ENCODE results near the gene PRKAR1A.
"Not testable (repeated sequence)": the region's sequence is repeated elsewhere in the genome, so short reads cannot be mapped to it uniquely, and the experiment has no call there.

Gene PRKAR1A

GRCh38 chr17:68482576-68483041, 29.6 kb upstream of the PRKAR1A start:
- no peak for DNase-seq (ENCODE audit: low spot score)
- in situ Hi-C loops (cut with MboI; ENCODE audit: low pct_unique_long_range_greater_than_20kb, low sequenced_read_pairs, unreplicated experiment) = no loop called here
- TF ChIP-seq CTCF (IDR thresholded peaks at IDR 0.05; ENCODE audit: extremely low read depth, insufficient read depth, missing control alignments) = no peak

GRCh38 chr17:68484458-68484857, 27.8 kb upstream of the PRKAR1A start:
- no peak for DNase-seq (ENCODE audit: low spot score)
- TF ChIP-seq CTCF (IDR thresholded peaks at IDR 0.05; ENCODE audit: extremely low read depth, insufficient read depth, missing control alignments) = no peak
- in situ Hi-C loops (cut with MboI; ENCODE audit: low pct_unique_long_range_greater_than_20kb, low sequenced_read_pairs, unreplicated experiment) = no loop called here

- in situ Hi-C loops (cut with MboI; ENCODE audit: low pct_unique_long_range_greater_than_20kb, low sequenced_read_pairs, unreplicated experiment) = no loop called here
Observed at GRCh38 chr17:68489919-68490318, 22.3 kb upstream of the PRKAR1A start.

GRCh38 chr17:68491381-68492231, 20.6 kb upstream of the PRKAR1A start:
- no peak for DNase-seq (ENCODE audit: low spot score)
- in situ Hi-C loops (cut with MboI; ENCODE audit: low pct_unique_long_range_greater_than_20kb, low sequenced_read_pairs, unreplicated experiment) = no loop called here
- TF ChIP-seq CTCF (IDR thresholded peaks at IDR 0.05; ENCODE audit: extremely low read depth, insufficient read depth, missing control alignments) = no peak

More at GRCh38 chr17:68489919-68490318, 22.3 kb upstream of the PRKAR1A start:
- no peak for DNase-seq (ENCODE audit: low spot score)
- no peak for TF ChIP-seq CTCF (IDR thresholded peaks at IDR 0.05; ENCODE audit: extremely low read depth, insufficient read depth, missing control alignments)

- in situ Hi-C loops (cut with MboI; ENCODE audit: low pct_unique_long_range_greater_than_20kb, low sequenced_read_pairs, unreplicated experiment) = not testable (repeated sequence)
Observed at GRCh38 chr17:68492394-68493054, 19.7 kb upstream of the PRKAR1A start.

GRCh38 chr17:68495081-68495480, 17.1 kb upstream of the PRKAR1A start:
- in situ Hi-C loops (cut with MboI; ENCODE audit: low pct_unique_long_range_greater_than_20kb, low sequenced_read_pairs, unreplicated experiment) = no loop called here
- DNase-seq (ENCODE audit: low spot score) = no peak
- TF ChIP-seq CTCF (IDR thresholded peaks at IDR 0.05; ENCODE audit: extremely low read depth, insufficient read depth, missing control alignments) = no peak

More at GRCh38 chr17:68492394-68493054, 19.7 kb upstream of the PRKAR1A start:
- DNase-seq (ENCODE audit: low spot score) = not testable (repeated sequence)

- peak; percentile 81 for DNase-seq (ENCODE audit: low spot score)
- no peak for TF ChIP-seq CTCF (IDR thresholded peaks at IDR 0.05; ENCODE audit: extremely low read depth, insufficient read depth, missing control alignments)
- in situ Hi-C loops (cut with MboI; ENCODE audit: low pct_unique_long_range_greater_than_20kb, low sequenced_read_pairs, unreplicated experiment) = no loop called here
Observed at GRCh38 chr17:68497885-68498319, 14.3 kb upstream of the PRKAR1A start.
